Cortex of kidney (tissue), 1 donor: ENCODE data around the gene CRYBG3.

ENCODE experiments used
- DNase-seq: peaks from one replicate; lab custom pipeline; 2025; lab: John Stamatoyannopoulos, UW

Gene CRYBG3

DNA sequence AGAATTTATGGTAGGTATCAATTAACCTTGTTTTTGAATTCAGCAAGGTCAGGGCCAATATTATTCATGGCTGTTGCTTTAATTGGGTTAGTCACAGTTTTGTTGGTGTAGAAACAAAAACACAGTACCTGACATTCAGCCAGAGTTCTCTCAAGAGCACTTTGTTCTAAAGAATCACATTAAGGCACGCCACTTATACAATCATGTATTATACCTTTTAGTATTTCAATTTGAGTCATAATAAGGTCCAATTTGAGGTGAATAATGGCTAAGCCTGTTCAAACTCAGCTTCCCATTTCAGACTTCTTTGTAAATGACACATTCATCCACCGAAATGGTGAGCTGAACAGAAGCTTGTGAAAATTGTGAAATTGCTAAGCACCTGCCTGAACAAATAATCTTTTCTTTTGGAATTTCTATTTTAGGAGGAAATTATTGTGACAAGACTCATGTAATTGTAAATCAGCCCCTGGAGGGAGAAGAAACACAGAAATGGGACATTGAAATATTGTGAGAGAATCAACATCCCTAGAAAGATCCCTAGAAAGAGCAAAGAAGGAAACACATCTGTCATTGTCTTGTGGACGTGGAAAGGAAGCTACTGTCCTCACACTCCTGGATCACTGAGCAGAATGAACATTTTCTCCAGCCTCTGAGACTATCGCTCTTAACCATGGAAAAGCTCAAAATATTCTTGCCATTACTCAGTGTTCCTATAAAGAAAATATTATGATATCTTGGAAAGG is 121.2 kb downstream of the CRYBG3 start:
- DNase-seq: no peak

DNA sequence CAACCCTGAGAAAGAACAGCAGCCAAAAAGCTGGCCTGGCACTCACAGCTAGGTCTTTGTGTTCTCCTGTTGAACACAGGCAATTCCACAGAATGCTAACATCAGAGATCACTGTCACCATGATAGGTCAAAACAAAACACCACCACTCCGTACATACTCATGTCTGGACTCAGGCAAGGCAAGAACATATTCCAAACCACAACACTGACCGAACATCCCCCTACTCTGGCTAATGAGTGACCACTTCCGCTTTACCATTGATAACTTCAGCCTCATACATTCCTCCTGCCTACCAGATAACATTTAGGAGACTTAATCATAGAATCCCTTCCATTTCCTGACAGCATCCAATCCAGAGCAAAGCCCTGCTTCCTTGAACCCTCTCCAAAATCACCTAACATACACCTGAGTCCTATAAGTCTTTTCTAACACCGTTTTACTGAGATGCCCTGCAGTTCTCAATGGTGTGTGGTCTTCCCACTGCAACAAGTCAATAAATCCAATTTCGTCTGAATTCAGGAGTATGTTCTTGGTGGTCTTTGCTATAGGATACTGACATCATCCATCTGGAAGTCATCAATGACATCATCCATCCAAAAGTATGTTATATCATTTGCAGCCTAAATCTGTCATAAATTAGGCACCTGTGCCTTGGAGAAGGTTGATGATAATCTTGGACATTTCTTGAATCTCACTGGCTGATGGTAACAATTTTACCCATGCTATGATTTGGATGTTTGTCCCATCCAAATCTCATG is 126.7 kb downstream of the CRYBG3 start:
- no peak for DNase-seq

GRCh38 chr3:97949110-97949485 is 127.3 kb downstream of the CRYBG3 start:
- DNase-seq: no peak

DNA sequence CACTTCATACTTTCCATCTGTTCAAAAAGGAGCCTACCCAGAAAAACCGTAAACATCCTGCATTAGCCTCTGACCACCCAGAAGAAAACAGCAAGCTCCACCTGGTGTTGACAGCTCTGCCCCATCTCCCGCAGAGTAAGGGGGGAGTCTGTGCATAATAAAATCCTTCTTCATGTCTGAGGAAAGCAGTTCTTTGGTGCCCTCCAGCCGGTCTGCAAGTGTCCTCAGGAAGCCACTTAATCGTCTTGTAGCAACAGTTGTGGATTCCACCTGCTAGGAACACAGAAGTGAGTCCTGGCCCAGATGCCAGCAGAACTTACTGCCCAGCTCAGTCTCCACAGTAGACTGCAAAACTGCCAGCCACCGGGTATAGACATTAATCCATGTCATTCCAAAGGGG is 127.9 kb downstream of the CRYBG3 start:
- DNase-seq: no peak

DNA sequence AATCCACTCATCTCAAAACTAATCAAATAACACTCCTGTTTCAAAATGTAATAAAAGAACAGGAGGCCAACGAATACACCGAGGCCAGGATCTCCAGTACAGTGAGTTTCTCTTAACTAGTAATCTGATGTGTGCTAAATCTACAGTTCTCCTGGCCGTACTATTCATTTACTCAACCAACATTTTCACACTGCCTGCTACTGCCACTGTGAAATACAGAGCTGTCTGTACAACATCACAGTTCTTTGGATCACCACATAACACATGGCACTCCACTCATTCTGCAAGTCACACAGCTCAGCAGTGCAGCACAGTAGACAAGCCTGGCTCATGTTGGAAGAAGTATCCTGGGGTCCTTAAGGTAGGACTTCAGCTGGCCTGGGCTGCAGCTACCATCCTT is 128.5 kb downstream of the CRYBG3 start:
- DNase-seq: no peak

- no peak for DNase-seq
Measured at GRCh38 chr3:97952280-97952679, 130.5 kb downstream of the CRYBG3 start.

- DNase-seq: no peak
Measured at GRCh38 chr3:97952872-97953271, 131.1 kb downstream of the CRYBG3 start.

GRCh38 chr3:97954228-97954827 is 132.5 kb downstream of the CRYBG3 start:
- no peak for DNase-seq

DNA sequence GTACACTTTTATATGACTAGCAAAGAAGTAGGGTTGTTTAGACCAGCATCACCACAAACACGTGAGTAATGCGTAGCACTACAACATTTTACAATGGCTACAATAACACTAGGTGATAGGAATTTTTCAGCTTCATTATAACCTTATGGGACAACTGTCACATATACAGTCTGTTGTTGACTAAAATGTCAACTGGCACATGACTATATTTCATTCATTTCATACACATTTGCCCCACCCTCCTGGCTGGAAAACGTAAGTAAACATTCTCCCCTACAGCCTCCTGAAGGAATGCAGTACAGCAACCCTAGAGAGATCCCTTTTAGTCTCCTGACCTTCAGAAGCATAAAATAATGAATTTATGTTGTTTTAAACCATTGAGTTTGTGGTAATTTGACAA is 134.2 kb downstream of the CRYBG3 start:
- DNase-seq: no peak

GRCh38 chr3:97957617-97958311 is 136.0 kb downstream of the CRYBG3 start:
- DNase-seq: no peak

DNA sequence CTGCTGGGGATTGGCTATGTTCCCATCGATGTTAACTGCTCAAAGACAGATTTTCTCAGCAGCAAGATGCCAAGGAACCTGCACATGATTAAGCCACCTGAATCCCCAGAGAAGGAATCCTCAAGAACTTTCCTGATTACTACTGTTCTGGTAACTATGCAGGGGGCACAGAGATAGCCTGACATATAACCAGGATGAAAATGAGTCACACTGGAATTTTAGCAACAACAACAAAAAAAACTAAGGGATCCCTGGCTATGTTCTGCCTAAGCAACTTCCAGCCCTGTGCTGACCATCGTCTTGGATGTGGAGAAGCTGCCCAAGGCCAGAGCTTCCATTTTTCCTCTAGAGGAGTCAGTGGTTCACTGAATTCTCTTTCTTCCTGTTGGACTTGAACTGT is 136.6 kb downstream of the CRYBG3 start:
- no peak for DNase-seq

DNA sequence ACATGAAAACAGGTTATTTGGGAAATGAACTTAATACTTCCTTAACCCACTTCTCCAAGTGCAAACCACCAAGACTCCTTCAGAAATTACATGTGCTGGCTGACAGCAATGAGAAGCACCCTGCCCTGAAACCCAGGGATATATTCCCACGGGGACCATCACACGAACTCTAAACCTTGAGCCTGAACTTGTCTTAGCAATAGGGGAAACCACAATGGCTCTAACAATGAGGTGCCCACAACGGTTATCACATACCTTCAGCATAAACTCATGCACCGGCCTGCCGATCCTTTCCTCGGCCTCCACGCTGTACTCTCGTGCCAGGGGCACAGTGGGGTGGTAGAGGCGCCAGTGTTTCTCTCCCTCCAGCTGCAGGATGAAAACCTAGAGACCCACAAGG is 137.0 kb downstream of the CRYBG3 start:
- no peak for DNase-seq

DNA sequence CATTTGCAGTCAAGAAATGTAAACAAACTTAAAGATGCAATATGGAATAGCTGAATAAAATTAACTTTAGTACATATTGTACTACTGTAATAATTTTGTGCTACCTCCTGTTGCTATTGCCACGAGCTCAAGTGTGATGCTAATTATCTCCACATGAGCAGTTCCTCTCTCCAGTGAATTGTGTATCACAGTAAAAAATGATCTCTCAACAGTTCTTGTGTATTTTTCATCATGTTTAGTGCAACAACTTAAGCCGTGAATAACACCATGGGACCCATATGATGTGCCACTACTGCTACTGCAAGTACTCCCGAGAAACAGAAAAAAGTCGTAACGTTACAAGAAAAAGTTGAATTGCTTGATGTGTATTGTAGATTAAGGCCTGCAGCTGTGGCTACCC is 138.1 kb downstream of the CRYBG3 start:
- no peak for DNase-seq

- no peak for DNase-seq
Measured at GRCh38 chr3:97960551-97960950, 138.7 kb downstream of the CRYBG3 start.

- no peak for DNase-seq
Measured at GRCh38 chr3:97960993-97961766, 139.4 kb downstream of the CRYBG3 start.

DNA sequence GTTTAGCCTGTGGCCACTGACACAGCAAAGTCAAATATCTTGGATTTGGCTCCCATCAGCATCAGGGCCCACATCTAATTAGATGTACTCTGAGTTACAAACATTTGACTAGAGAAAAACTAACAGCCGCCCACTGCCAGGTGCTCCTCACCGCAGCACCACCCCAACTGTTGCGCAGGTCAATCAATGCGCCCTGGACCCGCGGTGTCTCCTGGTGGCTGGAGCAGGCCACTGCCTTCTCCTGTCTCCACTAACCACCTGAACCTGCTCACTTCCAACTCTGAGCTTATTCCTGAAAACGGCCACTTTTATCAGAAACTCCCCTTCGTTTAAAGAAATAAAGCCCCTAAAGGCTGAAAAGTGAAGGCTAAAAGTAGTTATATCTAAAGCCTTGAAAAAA is 146.2 kb downstream of the CRYBG3 start:
- no peak for DNase-seq

DNA sequence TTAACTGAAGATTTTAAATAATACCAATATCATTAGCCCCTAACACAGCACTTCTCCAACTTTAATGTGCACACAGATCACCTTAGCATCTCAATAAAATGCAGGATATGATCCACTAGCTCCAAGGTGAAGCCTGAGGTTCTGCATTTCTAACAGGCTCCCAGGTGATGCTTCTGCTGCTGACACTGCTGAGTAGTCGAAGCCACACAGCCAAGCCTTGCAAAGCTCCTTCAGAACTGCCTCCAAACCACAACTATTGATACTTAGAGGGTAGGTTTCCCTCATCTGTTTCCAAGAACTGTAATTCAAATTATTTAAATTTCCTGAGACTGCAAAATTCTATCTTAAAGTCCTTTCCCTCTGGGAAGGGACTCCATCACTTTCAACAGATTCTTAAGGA is 146.6 kb downstream of the CRYBG3 start:
- DNase-seq: no peak

- no peak for DNase-seq
Measured at GRCh38 chr3:97969541-97969940, 147.7 kb downstream of the CRYBG3 start.

GRCh38 chr3:97970156-97970555 is 148.3 kb downstream of the CRYBG3 start:
- no peak for DNase-seq

DNA sequence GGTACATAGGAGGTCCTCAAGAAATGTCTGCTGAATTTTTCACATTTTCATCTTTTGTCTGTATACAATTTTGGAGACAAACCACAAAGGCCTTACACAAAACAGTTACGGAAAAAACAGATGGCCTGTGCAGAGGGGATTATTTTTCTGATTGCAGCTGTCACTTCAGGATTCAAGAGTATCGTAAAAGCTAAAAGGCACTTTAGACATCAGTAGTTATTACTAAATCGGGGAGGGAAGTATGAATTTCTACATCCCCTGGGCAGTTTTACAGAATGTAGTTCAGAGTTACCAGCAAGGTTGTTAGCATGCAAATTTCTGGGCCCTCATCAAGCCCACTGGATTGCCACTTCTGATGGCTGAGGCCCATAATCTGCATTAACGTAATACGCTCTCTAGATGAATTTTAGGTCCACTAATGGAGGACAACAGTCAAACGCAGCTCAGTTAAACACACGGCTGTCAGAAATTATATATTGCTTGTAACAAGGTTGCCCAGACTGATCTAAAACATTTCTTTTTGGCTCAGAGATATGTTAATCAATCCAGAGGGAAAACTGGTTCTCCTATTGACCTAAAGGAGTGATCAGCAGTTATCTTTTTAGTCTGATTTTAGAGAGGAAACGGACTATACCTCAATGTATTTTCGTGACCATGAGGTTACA is 149.3 kb downstream of the CRYBG3 start:
- no peak for DNase-seq
